ENCODE data around the gene GPATCH3.
"Not testable (repeated sequence)": the region's sequence is repeated elsewhere in the genome, so short reads cannot be mapped to it uniquely, and the experiment has no call there.

GPATCH3 gene

GRCh38 chr1:26894263-26894662 lies 6.0 kb downstream of the GPATCH3 start:
- Mint-ChIP-seq H3K4me1 (ENCODE audit: low read depth) (peaks cover 27% of the 10 kb centered on the region), H3K27me3 (no peaks in the 10 kb centered on the region), H3K4me3 (no peak overlapping the region), H3K9me3 (no peaks in the 10 kb centered on the region), H3K36me3 (ENCODE audit: low read depth) (peaks cover 42% of the 10 kb centered on the region), H3K27ac (peak overlapping the region; percentile 3)

- Mint-ChIP-seq H3K36me3 (ENCODE audit: low read depth) (peaks cover 50% of the 10 kb centered on the region), H3K27ac (peak overlapping the region; percentile 97), H3K4me1 (ENCODE audit: low read depth) (peaks cover 32% of the 10 kb centered on the region), H3K27me3 (no peaks in the 10 kb centered on the region), H3K9me3 (no peaks in the 10 kb centered on the region), H3K4me3 (peak overlapping the region; percentile 99)
Observed at GRCh38 chr1:26890467-26890796, 9.8 kb downstream of the GPATCH3 start.

- peaks cover 32% of the 10 kb centered on the region for H3K4me1 Mint-ChIP-seq (ENCODE audit: low read depth)
- H3K4me3 Mint-ChIP-seq, result peak within 1 kb of the TSS; percentile 99
- peaks cover 54% of the 10 kb centered on the region for H3K36me3 Mint-ChIP-seq (ENCODE audit: low read depth)
- H3K27ac Mint-ChIP-seq, result peak within 1 kb of the TSS; percentile 97
- no peaks in the 10 kb centered on the region for H3K27me3 Mint-ChIP-seq
- H3K9me3 Mint-ChIP-seq, result no peaks in the 10 kb centered on the region
Observed at GRCh38 chr1:26889551-26890466, 10.5 kb downstream of the GPATCH3 start, which contains the start of gene GPN2. GPN2 (minus strand) TSS chr1:26890283; CDS start chr1:26890096, 187 bp downstream.

- H3K4me3 Mint-ChIP-seq, result peak overlapping the region; percentile 99
- H3K27ac Mint-ChIP-seq, result peak overlapping the region; percentile 97
- no peaks in the 10 kb centered on the region for H3K27me3 Mint-ChIP-seq
- H3K4me1 Mint-ChIP-seq (ENCODE audit: low read depth), result peaks cover 32% of the 10 kb centered on the region
- H3K9me3 Mint-ChIP-seq, result no peaks in the 10 kb centered on the region
- peaks cover 58% of the 10 kb centered on the region for H3K36me3 Mint-ChIP-seq (ENCODE audit: low read depth)
Observed at GRCh38 chr1:26888231-26888630, 12.0 kb downstream of the GPATCH3 start.

GRCh38 chr1:26887125-26887524 lies 13.1 kb downstream of the GPATCH3 start:
- Mint-ChIP-seq H3K27ac (peak overlapping the region; percentile 49), H3K27me3 (no peaks in the 10 kb centered on the region), H3K4me1 (ENCODE audit: low read depth) (peaks cover 32% of the 10 kb centered on the region), H3K36me3 (ENCODE audit: low read depth) (peaks cover 61% of the 10 kb centered on the region), H3K9me3 (no peaks in the 10 kb centered on the region), H3K4me3 (no peak overlapping the region)

- no peaks in the 10 kb centered on the region for H3K27me3 Mint-ChIP-seq
- H3K4me1 Mint-ChIP-seq (ENCODE audit: low read depth), result peaks cover 5% of the 10 kb centered on the region
- peaks cover 60% of the 10 kb centered on the region for H3K36me3 Mint-ChIP-seq (ENCODE audit: low read depth)
- H3K27ac Mint-ChIP-seq, result peak overlapping the region; percentile 9
- no peak overlapping the region for H3K4me3 Mint-ChIP-seq
- no peaks in the 10 kb centered on the region for H3K9me3 Mint-ChIP-seq
Observed at GRCh38 chr1:26882696-26883463, 17.4 kb downstream of the GPATCH3 start.

GRCh38 chr1:26881611-26882010 lies 18.7 kb downstream of the GPATCH3 start:
- not testable (repeated sequence) for H3K27me3 Mint-ChIP-seq; H3K9me3 Mint-ChIP-seq; H3K4me1 Mint-ChIP-seq (ENCODE audit: low read depth); H3K27ac Mint-ChIP-seq; H3K4me3 Mint-ChIP-seq
- H3K36me3 Mint-ChIP-seq (ENCODE audit: low read depth), result peaks cover 59% of the 10 kb centered on the region

- Mint-ChIP-seq H3K4me1 (ENCODE audit: low read depth) (no peaks in the 10 kb centered on the region), H3K27me3 (no peaks in the 10 kb centered on the region), H3K27ac (no peak overlapping the region), H3K4me3 (no peak overlapping the region), H3K36me3 (ENCODE audit: low read depth) (peaks cover 48% of the 10 kb centered on the region), H3K9me3 (no peaks in the 10 kb centered on the region)
Observed at GRCh38 chr1:26879793-26880192, 20.5 kb downstream of the GPATCH3 start.

GRCh38 chr1:26877326-26877725 lies 22.9 kb downstream of the GPATCH3 start:
- no peaks in the 10 kb centered on the region for H3K4me1 Mint-ChIP-seq (ENCODE audit: low read depth)
- no peak overlapping the region for H3K4me3 Mint-ChIP-seq
- H3K27me3 Mint-ChIP-seq, result no peaks in the 10 kb centered on the region
- no peaks in the 10 kb centered on the region for H3K9me3 Mint-ChIP-seq
- no peak overlapping the region for H3K27ac Mint-ChIP-seq
- peaks cover 26% of the 10 kb centered on the region for H3K36me3 Mint-ChIP-seq (ENCODE audit: low read depth)

- Mint-ChIP-seq H3K4me3 (no peak overlapping the region), H3K27me3 (no peaks in the 10 kb centered on the region), H3K27ac (no peak overlapping the region), H3K36me3 (ENCODE audit: low read depth) (peaks cover 16% of the 10 kb centered on the region), H3K4me1 (ENCODE audit: low read depth) (no peaks in the 10 kb centered on the region), H3K9me3 (no peaks in the 10 kb centered on the region)
Observed at GRCh38 chr1:26874896-26875295, 25.4 kb downstream of the GPATCH3 start.

GRCh38 chr1:26873097-26873496 lies 27.2 kb downstream of the GPATCH3 start:
- not testable (repeated sequence) for H3K9me3 Mint-ChIP-seq; H3K4me1 Mint-ChIP-seq (ENCODE audit: low read depth); H3K27me3 Mint-ChIP-seq; H3K4me3 Mint-ChIP-seq; H3K36me3 Mint-ChIP-seq (ENCODE audit: low read depth); H3K27ac Mint-ChIP-seq

- no peaks in the 10 kb centered on the region for H3K27me3 Mint-ChIP-seq
- H3K4me1 Mint-ChIP-seq (ENCODE audit: low read depth), result peaks cover 23% of the 10 kb centered on the region
- no peaks in the 10 kb centered on the region for H3K9me3 Mint-ChIP-seq
- no peaks in the 10 kb centered on the region for H3K36me3 Mint-ChIP-seq (ENCODE audit: low read depth)
- H3K4me3 Mint-ChIP-seq, result peak overlapping the region; percentile 84
- peak overlapping the region; percentile 91 for H3K27ac Mint-ChIP-seq
Observed at GRCh38 chr1:26864610-26865480, 35.4 kb downstream of the GPATCH3 start.

GRCh38 chr1:26863685-26864077 lies 36.6 kb downstream of the GPATCH3 start:
- Mint-ChIP-seq H3K9me3 (no peaks in the 10 kb centered on the region), H3K4me1 (ENCODE audit: low read depth) (peaks cover 23% of the 10 kb centered on the region), H3K27me3 (no peaks in the 10 kb centered on the region), H3K36me3 (ENCODE audit: low read depth) (no peaks in the 10 kb centered on the region), H3K4me3 (peak overlapping the region; percentile 84), H3K27ac (no peak overlapping the region)

- peak within 1 kb of the TSS; percentile 58 for H3K27ac Mint-ChIP-seq
- no peaks in the 10 kb centered on the region for H3K36me3 Mint-ChIP-seq (ENCODE audit: low read depth)
Observed at GRCh38 chr1:26862781-26863684, 37.2 kb downstream of the GPATCH3 start, which contains the start of gene SFN. SFN (plus strand) TSS chr1:26863149; CDS start chr1:26863213, 64 bp downstream.

More at GRCh38 chr1:26862781-26863684, 37.2 kb downstream of the GPATCH3 start, which contains the start of gene SFN:
- Mint-ChIP-seq H3K9me3 (no peaks in the 10 kb centered on the region), H3K4me3 (peak within 1 kb of the TSS; percentile 84), H3K27me3 (no peaks in the 10 kb centered on the region), H3K4me1 (ENCODE audit: low read depth) (peaks cover 23% of the 10 kb centered on the region)

All from stimulated activated naive CD8-positive, alpha-beta T cell treated with anti-CD3 and anti-CD28 coated beads, Interleukin-15, Interleukin-2, amounts not matched to agents 100 ng/mL and 50 ng/mL, for 24 hours (primary cell).